ENCODE results near the gene FLT3.

FLT3 gene

GRCh38 chr13:27973291-27973690, 127.1 kb downstream of the FLT3 start:
- TF ChIP-seq POLR2A (IDR thresholded peaks at IDR 0.05; ENCODE audit: low read depth, low read length) = no peak
- DNase-seq (ENCODE audit: insufficient read length, low spot score) = no peak
- no peak for FAIRE-seq

GRCh38 chr13:27972478-27972820, 127.9 kb downstream of the FLT3 start:
- FAIRE-seq = no peak

GRCh38 chr13:27971776-27972477, 128.4 kb downstream of the FLT3 start:
- FAIRE-seq = no peak
- DNase-seq (ENCODE audit: insufficient read length, low spot score) = no peak
- no peak for TF ChIP-seq POLR2A (IDR thresholded peaks at IDR 0.05; ENCODE audit: low read depth, low read length)

More at GRCh38 chr13:27972478-27972820, 127.9 kb downstream of the FLT3 start:
- no peak for DNase-seq (ENCODE audit: insufficient read length, low spot score)
- TF ChIP-seq POLR2A (IDR thresholded peaks at IDR 0.05; ENCODE audit: low read depth, low read length) = no peak

- no peak for DNase-seq (ENCODE audit: insufficient read length, low spot score)
- FAIRE-seq = no peak
- TF ChIP-seq POLR2A (IDR thresholded peaks at IDR 0.05; ENCODE audit: low read depth, low read length) = no peak
These were observed 129.1 kb downstream of the FLT3 start for GRCh38 chr13:27971236-27971645.

GRCh38 chr13:27970382-27971235, 129.8 kb downstream of the FLT3 start:
- DNase-seq (ENCODE audit: insufficient read length, low spot score) = no peak
- TF ChIP-seq POLR2A (IDR thresholded peaks at IDR 0.05; ENCODE audit: low read depth, low read length) = no peak
- no peak for FAIRE-seq

- no peak for FAIRE-seq
- no peak for TF ChIP-seq POLR2A (IDR thresholded peaks at IDR 0.05; ENCODE audit: low read depth, low read length)
These were observed 130.5 kb downstream of the FLT3 start for GRCh38 chr13:27969866-27970229.

GRCh38 chr13:27969082-27969865, 131.1 kb downstream of the FLT3 start, which contains the start of gene CDX2:
CDX2 (minus strand) TSS chr13:27969315; CDS start chr13:27969006, 309 bp downstream.
- DNase-seq (ENCODE audit: insufficient read length, low spot score) (no peak), FAIRE-seq (no peak)
- TF ChIP-seq POLR2A (IDR thresholded peaks at IDR 0.05; ENCODE audit: low read depth, low read length) = no peak

More at GRCh38 chr13:27969866-27970229, 130.5 kb downstream of the FLT3 start:
- DNase-seq (ENCODE audit: insufficient read length, low spot score) = no peak

GRCh38 chr13:27968316-27969081, 131.9 kb downstream of the FLT3 start:
- FAIRE-seq (no peak), DNase-seq (ENCODE audit: insufficient read length, low spot score) (no peak)
- TF ChIP-seq POLR2A (IDR thresholded peaks at IDR 0.05; ENCODE audit: low read depth, low read length) = no peak

- FAIRE-seq = no peak
These were observed 132.6 kb downstream of the FLT3 start for GRCh38 chr13:27967736-27968315.

GRCh38 chr13:27967203-27967735, 133.1 kb downstream of the FLT3 start:
- no peak for FAIRE-seq
- no peak for TF ChIP-seq POLR2A (IDR thresholded peaks at IDR 0.05; ENCODE audit: low read depth, low read length)
- DNase-seq (ENCODE audit: insufficient read length, low spot score) = no peak

More at GRCh38 chr13:27967736-27968315, 132.6 kb downstream of the FLT3 start:
- no peak for DNase-seq (ENCODE audit: insufficient read length, low spot score)
- TF ChIP-seq POLR2A (IDR thresholded peaks at IDR 0.05; ENCODE audit: low read depth, low read length) = no peak

- FAIRE-seq (no peak), DNase-seq (ENCODE audit: insufficient read length, low spot score) (no peak)
- no peak for TF ChIP-seq POLR2A (IDR thresholded peaks at IDR 0.05; ENCODE audit: low read depth, low read length)
These were observed 133.7 kb downstream of the FLT3 start for GRCh38 chr13:27966641-27967202.

All from H54 (cell line).